PC-3 (cell line): ENCODE data around the gene ZAP70. TPM values are rescaled to one million over a fixed set of nuclear protein-coding genes. Genes with fewer than 3 reads are reported as not detected.

Experiments
- ATAC-seq: fragments of 200-7000 bp; cut with Tn5 transposase; 2 replicates; pipeline ENCODE4 v1.9.1; 2020; ENCODE audit warnings: mild to moderate bottlenecking, moderate library complexity
- BruUV-seq: library from RNA; stranded (reverse); fragments of 400-500 nt; replicated peaks from 2 replicates; lab custom pipeline; 2021; lab: Mats Ljungman, UMichigan
- CTCF ChIA-PET: fragments of 300-600 bp; sonication (Branson Sonifier 250); formaldehyde crosslinking; loops from one replicate; lab custom pipeline; 2022; ENCODE audit warnings: antibody characterized with exemption; lab: Charles Lee
- POLR2A ChIA-PET: fragments of 300-600 bp; sonication (Branson Sonifier 250); formaldehyde crosslinking; loops from one replicate; lab custom pipeline; 2022; ENCODE audit warnings: antibody characterized with exemption; ENCODE audit not compliant: unreplicated experiment; lab: Charles Lee
- DNase-seq: peaks from one replicate; pipeline ENCODE4 v3.0.0-alpha.2; 2015
- H2AFZ ChIP-seq: fragments of 300-600 bp; sonication (generic); 2 replicates; pipeline ENCODE4 v1.6.0; 2016; ENCODE audit warnings: antibody characterized with exemption, low read length
- H3F3A ChIP-seq: fragments of 300-600 bp; sonication (generic); one replicate; pipeline ENCODE4 v1.6.0; 2017; ENCODE audit warnings: antibody characterized with exemption, low read length, control low read depth, mild to moderate bottlenecking; ENCODE audit not compliant: unreplicated experiment
- H3K27ac ChIP-seq: fragments of 300-600 bp; sonication (generic); 2 replicates; pipeline ENCODE4 v1.5.1; 2016; ENCODE audit warnings: mild to moderate bottlenecking, low read length
- H3K27me3 ChIP-seq: fragments of 300-600 bp; sonication (generic); 2 replicates; pipeline ENCODE4 v1.6.1; 2016; ENCODE audit warnings: low read length, mixed read lengths
- H3K36me3 ChIP-seq: fragments of 300-600 bp; sonication (generic); 2 replicates; pipeline ENCODE4 v1.6.1; 2016; ENCODE audit warnings: low read depth, mixed run types, low read length, mixed read lengths
- H3K4me1 ChIP-seq: fragments of 300-600 bp; sonication (generic); 2 replicates; pipeline ENCODE4 v1.5.1; 2016; ENCODE audit warnings: low read length; ENCODE audit not compliant: insufficient read depth
- H3K4me2 ChIP-seq: fragments of 300-600 bp; sonication (generic); 2 replicates; pipeline ENCODE4 v1.6.0; 2016; ENCODE audit warnings: low read length
- H3K4me3 ChIP-seq: fragments of 300-600 bp; sonication (generic); 2 replicates; pipeline ENCODE4 v1.5.1; 2016; ENCODE audit warnings: mild to moderate bottlenecking, low read length, mixed read lengths
- H3K79me2 ChIP-seq: fragments of 300-600 bp; sonication (generic); 2 replicates; pipeline ENCODE4 v1.6.1; 2017; ENCODE audit warnings: low read length, mixed read lengths
- H3K9ac ChIP-seq: fragments of 300-600 bp; sonication (generic); 2 replicates; pipeline ENCODE4 v1.6.0; 2016; ENCODE audit warnings: mild to moderate bottlenecking, low read length
- H3K9me2 ChIP-seq: fragments of 300-600 bp; sonication (generic); replicated peaks from 2 replicates; pipeline ENCODE4 v1.6.1; 2016; ENCODE audit warnings: mixed run types, low read length, mixed read lengths
- H3K9me3 ChIP-seq: fragments of 300-600 bp; sonication (generic); 2 replicates; pipeline ENCODE4 v1.6.1; 2016; ENCODE audit warnings: low read length, mixed read lengths
- H4K20me1 ChIP-seq: fragments of 300-600 bp; sonication (generic); 2 replicates; pipeline ENCODE4 v1.6.1; 2016; ENCODE audit warnings: low read length, mixed read lengths
- EZH2 ChIP-seq: fragments of 300-600 bp; sonication (generic); IDR thresholded peaks from one replicate; pipeline ENCODE4 v1.6.1; 2017; ENCODE audit warnings: antibody characterized with exemption, mild to moderate bottlenecking, low read length; ENCODE audit not compliant: unreplicated experiment
- EZH2phosphoT487 ChIP-seq: fragments of 300-600 bp; sonication (generic); IDR thresholded peaks from 2 replicates; pipeline ENCODE4 v1.6.1; 2018; ENCODE audit warnings: mild to moderate bottlenecking, antibody characterized with exemption, low read length, borderline replicate concordance
- intact Hi-C: fragments of 100-400 bp; cut with micrococcal nuclease; formaldehyde crosslinking; loops from 2 replicates; pipeline ENCODE4 v1.9.0; 2023
- total RNA-seq: library from RNA; depleted of rRNA; stranded (reverse); fragments of >200 nt; gene quantifications from 2 replicates; pipeline ENCODE4 v1.2.3, GENCODE V29; 2014; rRNA removed
- TF ChIP-seq, protein P1 (sequence below): fragments of 300-600 bp; sonication (generic); conservative IDR thresholded peaks from 2 replicates; pipeline ENCODE4 v1.5.1; 2017; ENCODE audit warnings: antibody characterized with exemption, low read depth, mild to moderate bottlenecking, low read length

ZAP70 gene
- total RNA-seq, 1 experiment from 2014 or later: not detected

DNA sequence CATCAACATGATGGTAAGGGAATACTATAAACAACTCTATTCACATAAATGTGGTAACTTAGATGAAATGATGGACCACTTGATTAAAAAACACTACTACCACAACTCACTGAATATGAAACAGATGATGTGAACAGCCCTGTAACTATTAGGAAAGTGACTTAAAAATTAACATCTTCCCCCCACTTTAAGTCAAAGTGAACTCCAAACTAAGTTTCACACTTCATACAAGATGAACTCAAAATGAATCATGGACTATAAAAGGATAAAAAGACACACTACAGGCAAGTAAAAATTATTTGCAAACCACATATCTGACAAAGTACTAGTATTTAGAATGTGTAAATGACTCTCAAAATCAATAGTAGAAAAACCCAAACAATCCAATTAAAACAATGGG, 71.6 kb downstream of the ZAP70 start:
- ATAC-seq (peak; percentile 20; the same call in 1 of the 2 replicates), DNase-seq (no peak)
- Histone ChIP-seq H3K9me2 (no peaks in the 10 kb centered on the region), H3K27me3 (no peaks in the 10 kb centered on the region), H3K79me2 (no peaks in the 10 kb centered on the region), H3K4me3 (no peak overlapping the region), H4K20me1 (no peaks in the 10 kb centered on the region), H3F3A (no peaks in the 10 kb centered on the region), H3K27ac (no peak overlapping the region), H3K4me2 (no peak overlapping the region), H3K36me3 (0 out of 2 replicates have a peak, but pooled peaks cover 2% of the 10 kb centered on the region), H3K4me1 (peaks cover 5% of the 10 kb centered on the region; the same call in 1 of the 2 replicates), H3K9ac (no peak overlapping the region), H2AFZ (no peak overlapping the region), H3K9me3 (no peaks in the 10 kb centered on the region)
- ChIA-PET CTCF (no interaction called here), POLR2A (no interaction called here)
- no peak for TF ChIP-seq EZH2
- TF ChIP-seq, protein P1, sequence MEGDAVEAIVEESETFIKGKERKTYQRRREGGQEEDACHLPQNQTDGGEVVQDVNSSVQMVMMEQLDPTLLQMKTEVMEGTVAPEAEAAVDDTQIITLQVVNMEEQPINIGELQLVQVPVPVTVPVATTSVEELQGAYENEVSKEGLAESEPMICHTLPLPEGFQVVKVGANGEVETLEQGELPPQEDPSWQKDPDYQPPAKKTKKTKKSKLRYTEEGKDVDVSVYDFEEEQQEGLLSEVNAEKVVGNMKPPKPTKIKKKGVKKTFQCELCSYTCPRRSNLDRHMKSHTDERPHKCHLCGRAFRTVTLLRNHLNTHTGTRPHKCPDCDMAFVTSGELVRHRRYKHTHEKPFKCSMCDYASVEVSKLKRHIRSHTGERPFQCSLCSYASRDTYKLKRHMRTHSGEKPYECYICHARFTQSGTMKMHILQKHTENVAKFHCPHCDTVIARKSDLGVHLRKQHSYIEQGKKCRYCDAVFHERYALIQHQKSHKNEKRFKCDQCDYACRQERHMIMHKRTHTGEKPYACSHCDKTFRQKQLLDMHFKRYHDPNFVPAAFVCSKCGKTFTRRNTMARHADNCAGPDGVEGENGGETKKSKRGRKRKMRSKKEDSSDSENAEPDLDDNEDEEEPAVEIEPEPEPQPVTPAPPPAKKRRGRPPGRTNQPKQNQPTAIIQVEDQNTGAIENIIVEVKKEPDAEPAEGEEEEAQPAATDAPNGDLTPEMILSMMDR: no peak
- TF ChIP-seq EZH2phosphoT487: no peak
- BruUV-seq: no TSS peak
- intact Hi-C loops: no loop called here

DNA sequence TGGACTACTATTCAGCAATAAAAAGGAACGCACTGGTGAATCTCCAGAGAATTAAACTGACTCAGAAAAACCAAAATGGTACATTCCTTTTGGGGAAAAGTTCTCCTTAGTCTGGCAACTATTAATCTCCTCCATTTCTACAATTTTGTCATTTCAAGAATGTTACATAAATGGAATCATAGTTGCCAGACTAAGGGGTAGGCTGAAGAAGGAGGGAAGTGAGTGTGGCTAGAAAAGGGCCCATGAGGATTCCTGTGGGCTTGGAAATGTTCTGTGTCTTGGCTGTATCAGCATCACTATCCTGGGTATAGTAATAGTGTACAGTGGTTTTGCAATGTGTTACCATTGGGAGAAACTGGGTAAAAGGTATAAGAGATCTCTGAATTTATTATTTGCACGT, 72.4 kb downstream of the ZAP70 start:
- Histone ChIP-seq H3K27me3 (no peaks in the 10 kb centered on the region), H3F3A (no peaks in the 10 kb centered on the region), H3K36me3 (peaks cover 2% of the 10 kb centered on the region; the same call in 1 of the 2 replicates), H2AFZ (no peak overlapping the region), H3K79me2 (no peaks in the 10 kb centered on the region), H3K27ac (no peak overlapping the region), H3K4me1 (peaks cover 5% of the 10 kb centered on the region; the same call in 1 of the 2 replicates), H3K9ac (no peak overlapping the region), H3K9me3 (no peaks in the 10 kb centered on the region), H3K4me3 (no peak overlapping the region), H4K20me1 (no peaks in the 10 kb centered on the region), H3K4me2 (no peak overlapping the region), H3K9me2 (no peaks in the 10 kb centered on the region)
- DNase-seq: no peak
- BruUV-seq: no TSS peak
- ATAC-seq: no peak
- no peak for TF ChIP-seq EZH2
- TF ChIP-seq, protein P1: no peak
- intact Hi-C loops: no loop called here
- ChIA-PET POLR2A (no interaction called here), CTCF (no interaction called here)

DNA sequence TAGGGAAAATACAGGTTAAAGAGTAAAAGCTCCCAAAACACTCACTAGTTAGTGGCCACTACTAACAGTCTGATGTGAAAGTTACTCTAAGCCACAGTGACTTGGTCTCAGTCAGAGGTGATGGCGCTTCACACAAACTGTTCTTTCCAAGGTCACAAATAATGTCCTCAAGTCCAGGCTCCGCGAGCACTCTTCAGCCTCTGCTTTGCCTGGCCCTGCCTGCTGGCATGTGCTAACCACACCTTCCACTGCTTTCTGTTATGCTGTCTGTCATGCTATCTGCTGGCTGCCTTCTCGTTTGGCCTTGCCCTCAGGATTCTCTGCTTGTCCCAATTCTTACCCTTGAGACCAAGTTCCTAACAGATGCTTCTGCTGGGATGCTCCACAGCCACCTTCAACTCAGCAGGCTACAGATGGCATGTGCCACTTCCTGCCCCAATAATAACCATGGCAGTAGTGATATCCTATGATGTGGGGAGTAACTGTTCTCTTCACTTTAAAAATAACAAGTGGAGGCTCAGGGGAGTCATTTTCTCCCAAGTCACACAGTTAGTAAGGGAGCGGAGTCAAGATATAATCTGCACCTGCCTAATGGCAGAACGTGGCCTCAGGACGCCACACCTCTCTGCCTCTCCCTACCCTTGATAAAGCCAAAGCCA, 75.7 kb downstream of the ZAP70 start:
- H3K27me3 ChIP-seq: no peaks in the 10 kb centered on the region
- H4K20me1 ChIP-seq: no peaks in the 10 kb centered on the region
- H3K4me2 ChIP-seq: no peak overlapping the region
- no peak for TF ChIP-seq EZH2phosphoT487
- no TSS peak for BruUV-seq
- no peaks in the 10 kb centered on the region for H3K4me1 ChIP-seq
- no peaks in the 10 kb centered on the region for H3K79me2 ChIP-seq
- H3K4me3 ChIP-seq: no peak overlapping the region
- no peak overlapping the region for H3K27ac ChIP-seq
- H3F3A ChIP-seq: no peaks in the 10 kb centered on the region
- POLR2A ChIA-PET: no interaction called here
- DNase-seq (no peak), ATAC-seq (no peak)
- no peak overlapping the region for H2AFZ ChIP-seq
- H3K9ac ChIP-seq: no peak overlapping the region
- H3K36me3 ChIP-seq: peaks cover 10% of the 10 kb centered on the region; the same call in 1 of the 2 replicates
- H3K9me3 ChIP-seq: no peaks in the 10 kb centered on the region
- intact Hi-C loops: no loop called here
- no peaks in the 10 kb centered on the region for H3K9me2 ChIP-seq
- CTCF ChIA-PET: interaction anchor here (0.7 kb wide), 1 partner anchor 506 kb away, joined by 3 read pairs; no protein-coding TSS in a partner anchor

Other genes with a start within 250 kb of the ZAP70 start
- 20.9 and 22.7 TPM in 2 replicates for gene ANKRD36B, start 123.7 kb upstream of the ZAP70 start, total RNA-seq
- gene COX5B, start 67.5 kb upstream of the ZAP70 start, total RNA-seq: 803 and 1,015 TPM in 2 replicates
- 27.0 and 31.1 TPM in 2 replicates for gene ACTR1B, start 49.5 kb upstream of the ZAP70 start, total RNA-seq
- gene C2orf92, start 43.9 kb upstream of the ZAP70 start, total RNA-seq: 3.0 and 3.3 TPM in 2 replicates